Measurements from ENCODE around the gene TCP11L2.
A peak's percentile ranks its signal among the peaks of the same experiment; 100 is the strongest.
"Not testable (repeated sequence)": the region's sequence is repeated elsewhere in the genome, so short reads cannot be mapped to it uniquely, and the experiment has no call there.

TCP11L2 gene

GRCh38 chr12:106343214-106343528, 40.6 kb downstream of the TCP11L2 start:
- no peak for DNase-seq (ENCODE audit: low read depth, low spot score)

DNA sequence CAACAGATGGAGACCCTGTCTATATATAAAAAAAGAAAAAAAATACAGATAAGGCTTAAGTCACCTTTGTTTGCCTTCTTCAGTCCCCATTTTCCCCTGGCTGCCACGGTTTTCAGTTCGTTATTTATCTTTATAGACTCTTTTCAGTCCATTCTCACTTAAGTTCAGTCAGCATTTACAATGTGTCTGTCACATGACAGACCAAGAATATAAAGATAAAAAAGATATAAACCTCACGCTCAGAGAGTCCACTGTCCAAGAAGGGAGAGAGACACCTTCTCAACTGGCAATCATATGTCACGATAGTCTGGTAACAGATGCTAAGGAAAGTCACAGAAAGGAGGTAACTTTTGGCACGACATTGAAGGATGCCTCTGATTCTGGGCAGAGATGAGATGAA, 41.6 kb downstream of the TCP11L2 start:
- DNase-seq (ENCODE audit: low read depth, low spot score): no peak

DNA sequence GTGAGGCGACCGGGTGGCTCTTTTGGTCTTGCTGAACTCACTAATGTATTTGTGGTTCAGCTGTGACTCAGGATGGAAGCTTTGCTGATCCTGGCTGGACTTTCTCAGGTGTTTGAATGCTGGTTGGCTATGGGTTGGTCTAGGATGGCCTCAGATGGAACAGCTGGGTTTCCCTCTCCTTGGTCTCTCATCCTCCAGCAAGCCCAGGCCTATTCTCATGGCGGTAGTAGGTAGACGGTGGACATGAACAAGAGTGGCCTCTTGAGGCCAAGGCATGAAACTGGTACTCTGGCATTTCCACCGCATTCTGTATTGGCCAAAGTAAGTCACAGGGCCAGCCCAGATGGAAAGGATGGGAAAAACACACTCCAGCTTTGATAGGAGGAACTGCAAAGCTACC, 43.2 kb downstream of the TCP11L2 start:
- DNase-seq (ENCODE audit: low read depth, low spot score): no peak

- DNase-seq (ENCODE audit: low read depth, low spot score): no peak
Measured at GRCh38 chr12:106348411-106348810, 45.9 kb downstream of the TCP11L2 start.

DNA sequence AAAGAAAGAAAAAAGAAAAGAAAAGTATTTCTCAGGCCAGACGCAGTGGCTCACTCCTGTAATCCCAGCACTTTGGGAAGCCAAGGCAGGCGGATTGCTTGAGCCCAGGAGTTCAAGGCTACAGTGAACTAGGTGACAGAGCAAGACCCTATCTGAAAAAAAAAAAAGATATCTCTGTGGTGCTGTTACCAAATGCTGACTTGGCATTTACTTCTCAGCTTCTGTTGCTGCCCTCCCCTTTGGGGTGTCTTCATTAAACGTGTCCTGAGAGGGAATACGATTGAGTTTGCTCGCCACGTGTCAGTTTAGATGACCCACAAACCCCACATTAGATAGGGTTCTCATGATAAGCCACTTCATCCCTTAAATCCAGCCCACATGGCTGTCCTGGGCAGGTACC, 50.6 kb downstream of the TCP11L2 start:
- no peak for DNase-seq (ENCODE audit: low read depth, low spot score)

DNA sequence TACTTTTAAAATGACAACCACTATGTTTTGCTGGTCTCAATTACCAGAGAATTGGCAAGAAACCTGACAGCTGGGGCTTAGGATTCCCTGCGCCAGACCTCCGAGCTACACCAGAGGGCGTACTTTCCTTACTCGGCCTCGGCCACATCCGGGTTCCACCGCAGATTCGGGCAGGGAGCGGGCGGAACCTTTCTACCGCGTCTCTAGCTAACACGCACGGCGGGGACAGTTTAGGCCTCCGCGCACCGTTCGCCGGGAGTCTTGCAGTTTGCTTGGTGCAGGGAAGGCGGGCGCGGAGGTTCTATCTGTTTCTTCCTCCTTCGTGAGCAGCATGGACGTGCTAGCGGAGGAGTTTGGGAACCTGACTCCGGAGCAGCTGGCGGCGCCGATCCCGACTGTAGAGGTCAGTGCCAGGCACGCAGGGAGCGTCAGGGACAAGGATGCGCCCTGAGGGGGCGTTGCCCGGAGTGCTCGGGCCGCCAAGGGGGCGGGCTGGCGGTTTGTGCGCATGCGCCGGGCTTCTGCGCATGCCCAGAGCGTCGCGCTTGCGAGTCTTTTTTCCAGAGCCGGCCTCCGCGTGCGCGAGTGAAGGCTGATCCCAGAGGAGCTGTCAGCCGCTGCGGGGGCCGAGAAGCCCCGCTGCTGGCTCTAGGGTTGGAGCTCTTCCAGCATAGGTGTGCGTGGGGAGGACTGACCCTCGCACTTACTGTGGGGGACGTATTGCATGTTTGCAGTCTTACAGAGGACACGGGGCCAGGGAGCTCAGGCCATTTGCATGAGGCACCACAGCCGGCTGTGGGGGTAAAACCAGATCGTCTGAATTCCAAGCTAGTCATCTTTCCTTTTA, 55.2 kb downstream of the TCP11L2 start, which contains the start of gene POLR3B:
POLR3B (plus strand) TSS at position 200 of the 847 bp plus-strand sequence; CDS start at position 332, 132 bp downstream.
- DNase-seq (ENCODE audit: low read depth, low spot score): peak; percentile 90

DNA sequence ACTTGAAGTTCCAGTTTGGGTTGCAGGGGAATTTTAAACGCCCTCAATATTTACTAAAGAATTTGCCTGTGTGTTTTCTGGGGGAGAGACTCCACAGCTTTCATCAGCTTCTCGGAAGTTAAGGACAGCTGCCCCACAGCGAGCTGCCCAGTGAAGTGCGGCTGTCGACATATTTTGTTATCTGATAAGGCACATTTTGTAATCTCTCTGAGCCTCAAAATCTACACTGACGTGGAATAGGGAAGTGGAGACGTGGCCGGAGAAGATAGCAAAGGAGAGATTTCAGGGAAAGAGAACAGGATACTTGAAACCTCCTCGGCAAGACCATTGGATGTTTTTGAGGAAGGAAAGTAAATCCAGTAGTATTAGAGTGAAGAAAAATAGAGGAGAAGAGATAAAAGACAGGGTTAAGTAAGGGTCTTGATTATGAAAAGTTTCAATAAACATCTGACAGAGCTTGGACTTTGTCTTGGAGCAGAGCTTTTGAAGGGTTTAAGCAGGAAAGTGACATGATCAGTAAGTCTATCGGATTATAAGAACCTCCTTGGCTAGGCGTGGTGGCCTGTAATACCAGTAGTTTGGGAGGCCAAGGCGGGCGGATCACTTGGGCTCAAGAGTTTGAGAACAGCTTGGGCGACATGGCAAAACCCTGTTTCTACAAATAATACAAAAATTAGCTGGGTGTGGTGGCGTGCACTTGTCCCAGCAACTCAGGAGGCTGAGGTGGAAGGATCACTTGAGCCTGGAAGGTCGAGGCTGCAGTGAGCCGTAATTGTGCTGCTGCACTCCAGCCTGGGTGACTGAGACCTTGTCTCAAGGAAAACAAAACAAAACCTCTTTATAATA, 56.1 kb downstream of the TCP11L2 start:
- no peak for DNase-seq (ENCODE audit: low read depth, low spot score)

DNA sequence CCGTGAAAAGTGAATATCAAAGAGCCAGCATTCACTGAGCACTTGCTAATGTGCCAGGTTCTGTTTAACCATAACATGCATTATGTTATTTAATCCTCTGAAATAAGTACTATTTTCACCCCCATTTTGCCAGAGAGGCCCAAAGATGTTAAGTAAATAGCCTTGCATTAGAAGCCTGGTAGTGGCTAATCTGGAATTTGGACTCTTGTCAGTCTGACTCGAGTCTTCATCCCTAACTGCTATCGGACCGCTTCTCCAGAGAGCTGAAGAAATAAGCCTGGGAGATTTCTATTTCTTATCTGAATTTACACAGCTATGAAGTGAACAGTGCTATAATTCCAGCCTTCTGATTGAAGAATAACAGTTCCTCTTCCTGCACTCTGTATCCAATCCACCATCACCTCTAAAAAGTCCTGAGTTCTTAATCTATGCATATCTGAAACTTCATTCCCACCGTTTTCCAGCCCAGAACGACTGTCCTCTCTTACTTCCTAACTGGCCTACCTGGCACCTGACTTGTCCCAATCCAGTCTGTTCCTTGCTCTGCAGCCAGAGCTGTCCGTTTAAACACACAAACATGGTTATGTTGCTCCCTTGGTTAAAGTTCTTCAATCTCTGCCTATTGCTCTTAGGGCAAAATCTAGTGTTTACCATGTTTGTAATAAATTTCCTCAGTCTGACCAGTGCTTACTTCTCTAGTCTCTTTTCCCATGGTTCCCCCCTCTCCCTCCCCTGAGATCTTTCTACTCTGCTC, 57.3 kb downstream of the TCP11L2 start:
- no peak for DNase-seq (ENCODE audit: low read depth, low spot score)

- no peak for DNase-seq (ENCODE audit: low read depth, low spot score)
Measured at GRCh38 chr12:106360400-106360994, 58.0 kb downstream of the TCP11L2 start.

GRCh38 chr12:106362971-106363370, 60.4 kb downstream of the TCP11L2 start:
- no peak for DNase-seq (ENCODE audit: low read depth, low spot score)

DNA sequence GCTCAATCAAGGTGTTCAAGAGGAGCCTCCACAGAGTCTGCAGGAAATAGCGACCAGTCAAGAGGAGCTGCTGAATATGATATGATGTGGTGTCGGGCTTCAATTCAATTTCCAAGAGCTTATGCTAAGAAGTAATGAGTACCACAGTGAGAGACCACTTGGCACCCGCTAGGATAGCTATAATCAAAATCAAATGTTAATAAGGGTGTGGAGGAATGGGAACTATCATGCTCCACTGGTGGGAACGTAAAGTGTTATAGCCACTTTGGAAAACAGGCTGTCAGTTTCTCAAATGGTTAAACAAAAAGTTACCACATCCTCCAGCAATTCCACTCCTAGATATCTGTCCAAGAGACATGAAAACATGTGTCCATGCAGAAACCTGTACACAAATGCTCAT, 61.7 kb downstream of the TCP11L2 start:
- DNase-seq (ENCODE audit: low read depth, low spot score): no peak

- no peak for DNase-seq (ENCODE audit: low read depth, low spot score)
Measured at GRCh38 chr12:106369624-106370346, 67.3 kb downstream of the TCP11L2 start.

DNA sequence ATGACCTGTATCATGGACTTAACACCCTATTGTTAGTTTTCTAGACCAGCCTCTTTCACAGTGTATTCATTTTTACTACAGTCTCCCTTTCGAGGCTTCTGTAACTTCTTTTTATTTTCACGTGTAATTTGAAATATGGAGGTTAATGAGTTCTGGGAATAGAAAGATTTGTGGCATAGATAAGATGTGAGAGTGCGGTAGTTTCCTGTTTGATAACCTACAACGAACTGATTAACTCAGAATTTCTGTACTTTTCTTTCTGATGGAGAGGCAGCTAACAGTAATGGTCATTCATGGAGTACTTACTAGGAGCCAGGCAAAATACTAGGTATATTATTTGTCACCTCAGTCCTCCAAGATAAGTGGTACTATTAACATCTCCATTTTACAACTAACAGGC, 76.3 kb downstream of the TCP11L2 start:
- DNase-seq (ENCODE audit: low read depth, low spot score): no peak

DNA sequence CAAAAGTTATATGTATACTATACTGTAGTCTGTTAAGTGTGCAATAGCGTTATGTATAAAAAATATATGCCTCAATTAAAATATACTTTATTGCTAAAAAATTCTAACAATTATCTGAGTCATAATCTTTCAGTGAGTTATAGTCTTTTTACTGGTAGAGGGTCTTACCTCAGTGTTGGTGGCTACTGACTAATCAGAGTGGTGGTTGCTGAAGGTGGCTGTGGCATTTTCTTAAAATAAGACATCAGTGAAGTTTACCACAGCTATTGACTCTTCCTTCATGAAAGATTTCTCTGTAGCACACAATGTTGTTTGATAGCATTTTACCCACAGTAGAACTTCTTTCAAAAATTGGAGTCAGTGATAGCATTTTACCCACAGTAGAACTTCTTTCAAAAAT, 78.4 kb downstream of the TCP11L2 start:
- no peak for DNase-seq (ENCODE audit: low read depth, low spot score)

GRCh38 chr12:106381866-106382265, 79.3 kb downstream of the TCP11L2 start:
- not testable (repeated sequence) for DNase-seq (ENCODE audit: low read depth, low spot score)

GRCh38 chr12:106386813-106387535, 84.4 kb downstream of the TCP11L2 start:
- DNase-seq (ENCODE audit: low read depth, low spot score): no peak

GRCh38 chr12:106387848-106388377, 85.4 kb downstream of the TCP11L2 start:
- DNase-seq (ENCODE audit: low read depth, low spot score): no peak

DNA sequence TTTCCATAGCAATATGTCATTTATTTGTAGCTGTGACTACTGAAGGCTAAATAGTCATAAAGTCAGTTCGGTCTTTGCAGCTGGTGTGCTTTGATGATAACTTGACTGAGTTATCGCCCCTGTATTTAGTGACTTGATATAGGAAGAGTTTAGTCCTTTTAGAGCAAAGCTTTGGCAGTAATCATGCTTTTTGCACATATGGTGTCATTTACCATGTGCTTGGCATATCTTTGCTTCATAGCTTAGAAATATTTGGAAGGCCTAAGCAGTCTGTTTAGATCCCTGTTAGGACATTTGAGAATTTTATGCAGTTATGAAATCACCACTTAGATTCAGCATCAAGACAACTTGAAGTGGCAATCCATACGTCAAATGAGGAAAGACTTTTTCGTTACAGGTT, 86.6 kb downstream of the TCP11L2 start:
- no peak for DNase-seq (ENCODE audit: low read depth, low spot score)

- no peak for DNase-seq (ENCODE audit: low read depth, low spot score)
Measured at GRCh38 chr12:106392759-106393158, 90.2 kb downstream of the TCP11L2 start.

Measured in activated CD4-positive, CD25-positive, alpha-beta regulatory T cell treated with anti-CD3 and anti-CD28 coated beads, Interleukin-2, amount 50 U/mL, for 16 hours (primary cell).